Heart left ventricle (tissue), 16 donors: ENCODE measurements around the gene KCND3. TPM values are rescaled to one million over a fixed set of nuclear protein-coding genes. Genes with fewer than 3 reads are reported as not detected.

ENCODE experiments used
- ATAC-seq, 4 donors: fragments of 200-7000 bp; cut with Tn5 transposase; one replicate each; pipeline ENCODE4 v1.9.1; 2020 to 2022; ENCODE audit warnings: moderate library complexity in 4 of 4, mild to moderate bottlenecking in 3 of 4, moderate number of reproducible peaks in 1 of 4
- DNase-seq, 5 donors: peaks; one replicate each; pipeline ENCODE4 v3.0.0-alpha.2; 2020
- H3K27ac ChIP-seq, 12 donors: fragments of 200-600 bp; sonication (generic) in 4 of 12; one replicate each; pipeline versions ENCODE4 v1.5.0 to v1.8.0; 2016 to 2022; ENCODE audit warnings: mild to moderate bottlenecking in 2 of 12
- H3K27me3 ChIP-seq, 9 donors: fragments of 200-600 bp; sonication (generic) in 2 of 9; one replicate each; pipeline versions ENCODE4 v1.5.1 to v1.8.0; 2016 to 2022; ENCODE audit warnings: mild to moderate bottlenecking in 3 of 9
- H3K36me3 ChIP-seq, 9 donors: fragments of 200-600 bp; sonication (generic) in 2 of 9; one replicate each; pipeline versions ENCODE4 v1.5.0 to v1.8.0; 2018 to 2022; ENCODE audit warnings: mild to moderate bottlenecking in 2 of 9
- H3K4me1 ChIP-seq, 12 donors: fragments of 200-600 bp; sonication (generic) in 4 of 12; one replicate each; pipeline versions ENCODE4 v1.5.0 to v1.8.0; 2016 to 2022; ENCODE audit warnings: mild to moderate bottlenecking in 3 of 12
- H3K4me3 ChIP-seq, 12 donors: fragments of 200-600 bp; sonication (generic) in 4 of 12; one replicate each; pipeline versions ENCODE4 v1.5.0 to v1.8.0; 2017 to 2022; ENCODE audit warnings: mild to moderate bottlenecking in 9 of 12, moderate library complexity in 4 of 12
- H3K9me3 ChIP-seq, 12 donors: fragments of 200-600 bp; sonication (generic) in 4 of 12; one replicate each; pipeline versions ENCODE4 v1.5.0 to v1.8.0; 2016 to 2022; ENCODE audit warnings: mild to moderate bottlenecking in 1 of 12
- POLR2A ChIP-seq, 2 donors: fragments of 450-650 bp; IDR thresholded peaks; one replicate each; pipeline ENCODE4 v1.6.1; 2017; ENCODE audit warnings: antibody characterized with exemption in 2 of 2, mild to moderate bottlenecking in 2 of 2, moderate library complexity in 2 of 2
- WGBS, 4 donors: extraction: QIAGEN DNeasy Blood & Tissue Kit in 2 of 4; methylation state at CpG; one replicate each; pipeline versions ENCODE4 v1.1.5 to v1.1.7; 2013 to 2018; 5-methylcytosine and 5-hydroxymethylcytosine counted together
- intact Hi-C, 10 donors: fragments of 100-400 bp; cut with DNase I; formaldehyde crosslinking; loops; one replicate each; pipeline versions ENCODE4 v1.11.1 to v1.14.2; 2022
- polyA plus RNA-seq, 2 donors: library from polyadenylated mRNA; stranded (reverse); fragments of 200-250 nt; gene quantifications; one replicate each; pipeline ENCODE4 v1.2.3, GENCODE V29; 2013
- total RNA-seq, 9 donors: library from RNA; depleted of rRNA in 2 of 9; stranded (reverse); fragments of >200 nt in 2 of 9; fragmentation: NEBNext Ultra II Directional in 3 of 9; extraction: Animal tissue kit (Norgen Biotek cat#: 25700) in 3 of 9; gene quantifications; one replicate each; pipeline versions ENCODE4 v1.1.0 to v1.2.4, GENCODE V29; 2016 to 2023
- TF ChIP-seq, protein P1 (sequence below), 12 donors: fragments of 200-600 bp; sonication (generic) in 4 of 12; IDR thresholded peaks; one replicate each; pipeline versions ENCODE4 v1.5.0 to v1.8.0; 2018 to 2022; ENCODE audit warnings: antibody characterized with exemption in 12 of 12, mild to moderate bottlenecking in 5 of 12
- donor health status: ischemic (EF 13 %, LVEDD 7.1; RV severe dilation, severe dysfunction).
- donor health status: healthy with polysubstance abuse.
- donor health status: DM: no; HTN: yes; CAD: no.
- donor health status: DM: no; HTN: no; CAD: no.
- donor health status: ischemic (EF 25% LVEDD 6.9; RV normal size, moderate dysfunction).
- donor health status: ischemic (EF 25% LVEDD 5.7; RV mildly dilated, moderate dysfunction).
- donor health status: healthy.
- donor health status: DM: yes; HTN: yes; CAD: no.
- donor health status: ischemic (EF 35%, LVEDD 5.7; RV mildly dilated, moderate dysfunction).
- donor health status: nonischemic (EF 11% LVEDD 7.7; RV severe dilation, severe dysfunction).
- donor health status: DM: yes; HTN: yes; CAD: no.
- donor health status: PGD.
- donor health status: ischemic (EF 29% LVEDD 5.4; RV normal size, mild dysfunction).
- donor health status: nonischemic (EF 23%, LVEDD 6.1; RV moderate dilation, normal function).

Gene KCND3
- total and polyA plus RNA-seq, 11 donors = 7.2 to 23.0 (median 15.3) TPM

DNA sequence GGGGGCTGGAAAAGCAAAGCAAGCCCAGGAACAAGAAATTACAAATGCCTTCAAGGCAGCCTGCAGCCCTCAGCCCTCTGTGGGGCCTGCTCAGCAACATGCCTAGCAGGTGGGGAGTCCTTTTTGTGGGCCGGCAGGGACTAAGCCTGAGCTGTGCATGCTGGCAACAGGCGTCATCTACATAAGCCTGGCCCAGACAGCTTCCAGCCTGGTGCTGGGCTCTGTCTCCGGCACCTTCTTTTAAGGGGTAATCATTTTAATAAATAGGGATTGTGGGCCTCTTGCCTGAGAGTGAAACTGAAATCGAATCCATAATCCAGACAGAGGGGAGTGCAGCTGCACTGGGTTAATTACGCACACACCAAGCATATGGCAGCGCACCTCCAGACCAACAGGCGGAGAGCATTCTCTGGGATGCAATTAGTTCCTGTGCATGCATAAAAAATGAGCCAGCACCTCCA, 137.2 kb downstream of the KCND3 start:
- Histone ChIP-seq H3K27ac (no peak overlapping the region), H3K9me3 (no peaks in the 10 kb centered on the region), H3K4me3 (no peak overlapping the region), H3K27me3 (peaks cover 0 to 4% (median 0%) of the 10 kb centered on the region in 9 donors), H3K36me3 (no peaks in the 10 kb centered on the region), H3K4me1 (peaks cover 0 to 63% (median 8%) of the 10 kb centered on the region in 12 donors)
- DNase-seq (no peak), ATAC-seq (no peak)
- 68 to 77% (median 73%) methylated on average over 7 of the region's 7 CpGs for WGBS, 4 donors
- TF ChIP-seq POLR2A (IDR thresholded peaks at IDR 0.05) = no peak
- TF ChIP-seq, protein P1, sequence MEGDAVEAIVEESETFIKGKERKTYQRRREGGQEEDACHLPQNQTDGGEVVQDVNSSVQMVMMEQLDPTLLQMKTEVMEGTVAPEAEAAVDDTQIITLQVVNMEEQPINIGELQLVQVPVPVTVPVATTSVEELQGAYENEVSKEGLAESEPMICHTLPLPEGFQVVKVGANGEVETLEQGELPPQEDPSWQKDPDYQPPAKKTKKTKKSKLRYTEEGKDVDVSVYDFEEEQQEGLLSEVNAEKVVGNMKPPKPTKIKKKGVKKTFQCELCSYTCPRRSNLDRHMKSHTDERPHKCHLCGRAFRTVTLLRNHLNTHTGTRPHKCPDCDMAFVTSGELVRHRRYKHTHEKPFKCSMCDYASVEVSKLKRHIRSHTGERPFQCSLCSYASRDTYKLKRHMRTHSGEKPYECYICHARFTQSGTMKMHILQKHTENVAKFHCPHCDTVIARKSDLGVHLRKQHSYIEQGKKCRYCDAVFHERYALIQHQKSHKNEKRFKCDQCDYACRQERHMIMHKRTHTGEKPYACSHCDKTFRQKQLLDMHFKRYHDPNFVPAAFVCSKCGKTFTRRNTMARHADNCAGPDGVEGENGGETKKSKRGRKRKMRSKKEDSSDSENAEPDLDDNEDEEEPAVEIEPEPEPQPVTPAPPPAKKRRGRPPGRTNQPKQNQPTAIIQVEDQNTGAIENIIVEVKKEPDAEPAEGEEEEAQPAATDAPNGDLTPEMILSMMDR (IDR thresholded peaks at IDR 0.05) = no peak
- intact Hi-C loops = loop anchor here in 1 of 10 donors (10.0 kb wide), 1 partner anchor 93 kb away; no protein-coding TSS in a partner anchor

DNA sequence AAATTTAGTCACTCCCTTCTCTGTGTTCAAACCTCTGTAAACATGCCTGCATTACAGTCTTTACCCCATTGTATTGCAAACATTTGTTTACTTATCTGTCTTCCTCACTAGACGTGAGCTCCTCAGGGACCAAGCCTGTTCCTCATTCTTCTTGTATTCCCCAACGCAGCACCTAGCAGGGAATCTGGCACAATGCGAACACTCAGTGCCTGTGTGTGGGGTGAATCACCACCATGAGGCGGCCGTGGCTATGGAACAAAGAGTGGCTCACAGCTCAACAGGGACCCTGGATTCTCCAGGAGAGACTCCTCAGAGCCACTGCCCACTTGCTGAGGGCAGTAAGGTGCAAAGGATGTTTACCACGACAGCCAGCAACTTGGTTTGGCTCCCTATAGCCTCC, 137.9 kb downstream of the KCND3 start:
- 49 to 63% (median 56%) methylated on average over 6 of the region's 6 CpGs for WGBS, 4 donors

DNA sequence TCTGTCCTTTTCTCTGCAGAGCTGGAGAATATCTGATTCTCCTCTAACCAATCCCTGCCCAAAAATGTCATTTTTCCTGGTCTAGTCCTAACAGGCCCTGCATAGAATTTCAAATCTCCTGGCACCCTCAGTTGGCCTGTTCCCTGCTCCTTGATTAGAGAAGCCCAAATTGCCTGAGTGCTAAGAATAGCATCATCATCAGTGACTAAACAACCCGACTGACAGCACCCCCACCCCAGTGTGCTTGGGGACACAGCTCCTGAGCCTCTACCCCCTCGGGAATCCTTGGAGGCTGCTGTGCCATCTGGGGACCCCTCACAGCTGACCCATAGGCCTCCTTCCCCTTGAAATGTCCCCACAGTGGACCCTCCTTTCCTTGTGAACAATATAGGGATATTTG, 139.4 kb downstream of the KCND3 start:
- no peak for TF ChIP-seq POLR2A (IDR thresholded peaks at IDR 0.05)
- TF ChIP-seq, protein P1 (IDR thresholded peaks at IDR 0.05) = no peak
- peak; percentile 48 to 77 (median 64) for ATAC-seq
- WGBS, 4 donors = 22 to 36% (median 32%) methylated on average over 2 of the region's 2 CpGs
- Histone ChIP-seq H3K4me1 (peaks cover 0 to 72% (median 12%) of the 10 kb centered on the region in 12 donors), H3K27me3 (peaks cover 0 to 4% (median 0%) of the 10 kb centered on the region in 9 donors), H3K27ac (peak overlapping the region in 7 of 12 donors; percentile 8 to 54 (median 34)), H3K4me3 (no peak overlapping the region), H3K36me3 (no peaks in the 10 kb centered on the region), H3K9me3 (no peaks in the 10 kb centered on the region)
- intact Hi-C loops = loop anchor here in 1 of 10 donors (10.0 kb wide), 1 partner anchor 95 kb away; no protein-coding TSS in a partner anchor
- peak in 3 of 5 donors; percentile 20 to 49 (median 38) for DNase-seq

More for the DNA sequence above, 137.9 kb downstream of the KCND3 start:
- no peaks in the 10 kb centered on the region for H3K9me3 ChIP-seq
- peaks cover 0 to 61% (median 10%) of the 10 kb centered on the region in 12 donors for H3K4me1 ChIP-seq
- TF ChIP-seq, protein P1 (IDR thresholded peaks at IDR 0.05) = no peak
- no peak for TF ChIP-seq POLR2A (IDR thresholded peaks at IDR 0.05)
- DNase-seq (no peak), ATAC-seq (peak in 2 of 4 donors; percentile 22 to 29)
- intact Hi-C loops = loop anchor here in 1 of 10 donors (10.0 kb wide), 1 partner anchor 93 kb away; no protein-coding TSS in a partner anchor
- no peak overlapping the region for H3K4me3 ChIP-seq
- no peaks in the 10 kb centered on the region for H3K36me3 ChIP-seq
- H3K27ac ChIP-seq = no peak overlapping the region
- H3K27me3 ChIP-seq = peaks cover 0 to 4% (median 0%) of the 10 kb centered on the region in 9 donors

DNA sequence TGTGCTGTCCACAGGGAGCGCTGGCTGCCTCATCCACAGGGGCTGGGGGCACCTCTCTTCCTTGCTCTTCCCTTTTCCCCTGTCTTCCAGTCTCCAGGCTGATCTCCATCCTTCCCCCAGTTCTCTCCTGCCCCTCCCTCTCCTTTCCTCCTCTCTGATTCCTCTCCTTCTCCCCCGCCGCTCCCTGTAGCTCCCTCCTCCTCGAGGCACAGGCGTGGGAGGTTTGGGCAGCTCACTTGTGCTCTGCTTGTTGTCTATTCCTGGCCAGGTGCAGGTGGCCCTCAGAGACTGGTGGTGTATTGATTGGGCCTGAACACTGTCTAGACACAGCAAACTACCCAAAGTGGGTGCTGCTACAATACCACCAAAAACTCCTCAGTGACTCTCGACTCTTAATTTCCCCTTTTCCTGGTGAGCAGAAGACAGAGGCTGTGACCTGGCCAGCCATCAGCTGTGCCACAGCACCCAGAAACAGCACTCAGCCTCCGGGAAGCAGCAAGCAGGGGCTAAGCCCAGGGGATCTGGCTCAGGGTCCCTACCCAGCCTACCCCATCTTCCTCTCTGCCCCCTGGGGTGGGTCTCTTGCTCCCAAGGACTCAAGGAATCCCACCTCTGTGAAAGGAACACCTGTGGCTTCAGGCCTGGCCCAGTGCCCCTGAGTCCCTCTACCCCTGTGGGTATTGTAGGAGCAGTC, 140.5 kb downstream of the KCND3 start:
- ATAC-seq (no peak), DNase-seq (no peak)
- Histone ChIP-seq H3K27ac (peak overlapping the region in 1 of 12 donors; percentile 15), H3K4me1 (peaks cover 0 to 75% (median 12%) of the 10 kb centered on the region in 12 donors), H3K4me3 (no peak overlapping the region), H3K27me3 (peaks cover 0 to 4% (median 0%) of the 10 kb centered on the region in 9 donors), H3K9me3 (no peaks in the 10 kb centered on the region), H3K36me3 (no peaks in the 10 kb centered on the region)
- intact Hi-C loops = loop anchor here in 1 of 10 donors (5.0 kb wide), 1 partner anchor 138 kb away; the partner anchor contains the start of gene KCND3
- WGBS, 4 donors = 63 to 79% (median 70%) methylated on average over 7 of the region's 7 CpGs
- TF ChIP-seq, protein P1 (IDR thresholded peaks at IDR 0.05) = no peak
- no peak for TF ChIP-seq POLR2A (IDR thresholded peaks at IDR 0.05)
